ENCODE data around the gene POLR3GL.

The POLR3GL gene

DNA sequence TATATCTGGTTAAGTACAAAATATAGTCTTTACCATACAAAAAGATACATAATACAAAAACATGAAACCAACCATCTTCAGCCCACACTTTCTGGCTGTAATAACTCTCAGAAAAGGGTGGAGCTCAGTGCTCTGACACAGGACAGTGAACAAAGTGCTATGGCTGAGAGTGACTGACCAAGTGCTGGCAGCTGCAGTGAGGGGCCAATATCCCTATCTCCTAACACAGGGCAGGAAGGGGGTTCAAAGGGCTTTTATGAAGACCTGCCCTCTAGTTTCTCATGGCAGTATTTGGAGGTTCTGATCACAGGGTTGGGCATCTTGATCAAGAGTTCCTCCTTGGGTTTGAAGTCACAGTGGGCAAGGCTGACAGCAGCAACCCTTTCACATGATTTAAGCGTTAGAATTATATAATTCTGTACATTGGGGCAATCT is 28.0 kb downstream of the POLR3GL start:
- DNase-seq (ENCODE audit: low read depth) = no peak
- TF ChIP-seq POLR2A (IDR thresholded peaks at IDR 0.05; ENCODE audit: extremely low read depth, insufficient read length) (no peak), MYC (IDR thresholded peaks at IDR 0.05; ENCODE audit: low read depth, low read length) (no peak)
- TF ChIP-seq, protein P1, sequence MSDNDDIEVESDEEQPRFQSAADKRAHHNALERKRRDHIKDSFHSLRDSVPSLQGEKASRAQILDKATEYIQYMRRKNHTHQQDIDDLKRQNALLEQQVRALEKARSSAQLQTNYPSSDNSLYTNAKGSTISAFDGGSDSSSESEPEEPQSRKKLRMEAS (IDR thresholded peaks at IDR 0.05; ENCODE audit: low read depth, low read length) = no peak
- TF ChIP-seq, protein P2, sequence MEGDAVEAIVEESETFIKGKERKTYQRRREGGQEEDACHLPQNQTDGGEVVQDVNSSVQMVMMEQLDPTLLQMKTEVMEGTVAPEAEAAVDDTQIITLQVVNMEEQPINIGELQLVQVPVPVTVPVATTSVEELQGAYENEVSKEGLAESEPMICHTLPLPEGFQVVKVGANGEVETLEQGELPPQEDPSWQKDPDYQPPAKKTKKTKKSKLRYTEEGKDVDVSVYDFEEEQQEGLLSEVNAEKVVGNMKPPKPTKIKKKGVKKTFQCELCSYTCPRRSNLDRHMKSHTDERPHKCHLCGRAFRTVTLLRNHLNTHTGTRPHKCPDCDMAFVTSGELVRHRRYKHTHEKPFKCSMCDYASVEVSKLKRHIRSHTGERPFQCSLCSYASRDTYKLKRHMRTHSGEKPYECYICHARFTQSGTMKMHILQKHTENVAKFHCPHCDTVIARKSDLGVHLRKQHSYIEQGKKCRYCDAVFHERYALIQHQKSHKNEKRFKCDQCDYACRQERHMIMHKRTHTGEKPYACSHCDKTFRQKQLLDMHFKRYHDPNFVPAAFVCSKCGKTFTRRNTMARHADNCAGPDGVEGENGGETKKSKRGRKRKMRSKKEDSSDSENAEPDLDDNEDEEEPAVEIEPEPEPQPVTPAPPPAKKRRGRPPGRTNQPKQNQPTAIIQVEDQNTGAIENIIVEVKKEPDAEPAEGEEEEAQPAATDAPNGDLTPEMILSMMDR (IDR thresholded peaks at IDR 0.05; ENCODE audit: low read depth, low read length) = no peak
- peak overlapping the region; percentile 99 for H3K4me3 ChIP-seq (ENCODE audit: low read depth, low read length)

DNA sequence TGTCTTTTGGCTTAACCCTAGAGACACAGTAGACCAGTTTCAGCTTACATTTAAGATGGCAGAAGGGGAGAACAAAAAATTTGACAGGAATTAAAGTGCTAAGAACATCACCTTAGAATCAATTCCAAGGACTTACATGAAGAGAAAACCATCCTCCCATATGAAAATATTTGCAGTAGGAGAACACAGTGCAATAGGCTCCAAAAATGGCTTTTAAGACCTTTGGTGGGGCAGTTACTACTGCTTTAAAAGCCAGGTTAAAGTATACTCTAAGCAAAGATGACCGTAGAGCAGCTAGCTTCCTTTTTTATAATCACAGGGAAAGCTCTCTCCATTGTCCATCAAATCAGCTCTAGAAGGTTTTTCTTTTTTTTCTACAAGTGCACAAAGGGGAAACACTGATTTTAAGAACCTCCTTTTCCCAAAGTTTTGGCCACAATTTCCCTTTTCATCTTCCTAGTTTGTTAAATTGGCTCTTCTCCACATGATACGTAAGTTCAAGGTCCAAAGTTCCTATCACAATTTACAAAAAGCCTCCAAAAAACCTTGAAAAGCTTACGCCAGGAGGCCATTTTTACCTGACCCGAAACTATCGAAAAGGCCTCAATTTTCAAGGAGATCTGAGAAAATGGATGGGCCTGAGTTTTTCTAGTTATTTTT is 28.6 kb downstream of the POLR3GL start:
- TF ChIP-seq POLR2A (IDR thresholded peaks at IDR 0.05; ENCODE audit: extremely low read depth, insufficient read length) = no peak
- TF ChIP-seq, protein P2 (IDR thresholded peaks at IDR 0.05; ENCODE audit: low read depth, low read length) = no peak
- TF ChIP-seq, protein P1 (IDR thresholded peaks at IDR 0.05; ENCODE audit: low read depth, low read length) = no peak
- no peak for TF ChIP-seq MYC (IDR thresholded peaks at IDR 0.05; ENCODE audit: low read depth, low read length)
- peak overlapping the region; percentile 99 for H3K4me3 ChIP-seq (ENCODE audit: low read depth, low read length)
- DNase-seq (ENCODE audit: low read depth) = no peak

DNA sequence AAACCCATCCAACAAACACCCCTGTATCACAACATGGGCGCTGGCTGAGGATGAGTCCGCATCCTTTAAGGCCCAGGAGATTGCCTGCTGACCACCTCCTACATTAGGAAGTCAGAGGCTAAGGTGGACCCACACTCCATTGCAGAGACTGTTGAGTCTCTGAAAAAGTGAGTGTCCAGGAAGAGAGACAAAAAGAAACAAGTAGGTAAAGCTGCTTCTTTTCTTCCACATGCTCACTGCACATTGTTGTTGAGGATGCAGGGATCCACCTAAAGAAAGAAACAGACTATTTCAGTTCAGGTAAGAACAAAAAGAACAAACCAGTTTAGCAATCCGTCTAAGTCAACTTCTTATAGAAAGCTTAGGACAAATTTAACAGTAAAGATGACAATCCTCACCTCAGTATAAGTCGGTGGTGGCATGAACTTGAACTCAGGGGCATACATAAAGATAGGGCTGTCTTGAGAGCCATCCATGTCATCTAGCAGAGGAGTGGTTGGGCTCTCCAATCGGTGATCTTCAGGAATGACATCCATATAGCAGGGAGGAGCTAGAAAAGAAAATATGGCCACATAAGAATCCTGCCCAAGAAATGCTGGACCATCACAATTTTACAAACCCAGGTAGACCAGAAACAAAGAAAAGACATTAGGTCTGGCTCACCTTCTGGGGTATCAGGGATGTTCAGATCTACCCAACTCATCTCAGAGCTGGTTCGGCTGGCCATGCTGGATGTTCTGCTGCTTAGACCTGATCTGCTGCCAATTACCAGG is 29.3 kb downstream of the POLR3GL start:
- peak overlapping the region; percentile 99 for H3K4me3 ChIP-seq (ENCODE audit: low read depth, low read length)
- DNase-seq (ENCODE audit: low read depth) = no peak
- TF ChIP-seq, protein P1 (IDR thresholded peaks at IDR 0.05; ENCODE audit: low read depth, low read length) = no peak
- TF ChIP-seq POLR2A (IDR thresholded peaks at IDR 0.05; ENCODE audit: extremely low read depth, insufficient read length) = no peak
- TF ChIP-seq MYC (IDR thresholded peaks at IDR 0.05; ENCODE audit: low read depth, low read length) = no peak
- TF ChIP-seq, protein P2 (IDR thresholded peaks at IDR 0.05; ENCODE audit: low read depth, low read length) = no peak

DNA sequence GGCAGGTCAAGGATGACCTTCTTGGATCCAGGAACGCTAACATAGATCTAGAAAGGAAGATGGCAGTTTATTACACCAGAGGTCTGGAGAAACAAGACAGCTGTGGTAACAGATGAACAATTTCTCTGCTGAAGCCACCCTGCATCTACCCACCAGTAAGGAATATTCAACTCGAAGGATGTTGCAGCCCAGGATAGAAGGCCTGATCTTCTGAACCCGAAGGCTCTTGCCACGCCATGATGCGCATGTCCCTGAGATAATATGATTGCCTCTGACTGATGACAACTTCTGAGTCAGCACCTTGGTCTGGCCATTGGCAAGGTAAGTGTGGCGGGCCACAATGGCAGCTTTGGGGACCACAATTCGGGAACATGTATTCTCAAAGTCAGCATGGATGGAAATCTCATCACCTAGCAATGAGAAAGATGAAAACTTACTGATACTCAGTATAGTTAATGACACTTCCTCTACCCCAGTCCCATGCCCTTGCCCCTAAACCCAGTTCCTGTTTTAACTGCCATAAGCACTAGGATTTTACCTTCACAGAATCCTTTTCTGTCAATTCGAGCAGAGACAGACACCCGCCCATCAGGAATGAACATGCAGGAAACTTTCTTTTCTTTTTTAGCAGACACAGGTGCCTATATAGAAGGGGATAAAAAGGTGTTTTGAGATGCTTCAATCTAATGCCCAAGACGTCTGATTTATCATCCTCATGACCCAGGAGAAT is 30.1 kb downstream of the POLR3GL start:
- H3K4me3 ChIP-seq (ENCODE audit: low read depth, low read length) = peak overlapping the region; percentile 99

DNA sequence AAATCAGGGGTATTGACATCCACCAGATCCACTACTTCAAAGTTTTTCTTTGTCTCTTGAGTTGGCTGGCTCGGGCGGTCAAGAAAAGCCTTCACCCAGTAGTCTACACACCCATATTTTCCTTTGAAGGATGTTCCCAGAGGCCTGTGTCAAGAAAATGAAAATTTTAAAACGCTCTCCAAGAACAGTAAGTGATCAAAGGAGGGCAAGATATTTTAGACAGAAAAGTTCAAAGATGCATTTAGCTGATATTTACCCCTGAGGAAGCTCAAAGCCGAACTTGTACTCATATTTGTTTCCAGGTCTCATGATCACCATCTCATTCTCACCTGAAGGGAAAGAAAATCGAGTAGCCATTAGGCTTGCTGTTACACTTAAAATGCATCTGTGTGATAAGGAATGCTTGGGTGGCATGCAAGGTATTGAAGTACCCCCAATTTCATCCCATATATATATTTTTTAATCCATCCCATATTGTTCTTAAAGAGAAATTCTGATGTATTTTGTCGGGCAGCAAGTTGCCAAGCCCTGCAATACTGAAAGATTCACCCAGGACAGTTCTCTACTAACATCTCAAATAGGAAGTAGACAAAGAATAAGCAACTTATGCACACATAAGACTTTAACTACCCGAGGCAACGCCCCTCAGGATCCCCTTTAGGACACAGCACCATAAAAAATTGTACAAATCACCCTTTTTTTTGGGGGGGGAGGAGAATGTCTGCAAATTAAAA is 30.8 kb downstream of the POLR3GL start:
- peak overlapping the region; percentile 99 for H3K4me3 ChIP-seq (ENCODE audit: low read depth, low read length)
- TF ChIP-seq POLR2A (IDR thresholded peaks at IDR 0.05; ENCODE audit: extremely low read depth, insufficient read length) (no peak), MYC (IDR thresholded peaks at IDR 0.05; ENCODE audit: low read depth, low read length) (no peak)
- TF ChIP-seq, protein P2 (IDR thresholded peaks at IDR 0.05; ENCODE audit: low read depth, low read length) = no peak
- TF ChIP-seq, protein P1 (IDR thresholded peaks at IDR 0.05; ENCODE audit: low read depth, low read length) = no peak
- DNase-seq (ENCODE audit: low read depth) = peak; percentile 34

More for the DNA sequence above, 30.1 kb downstream of the POLR3GL start:
- peak; percentile 44 for DNase-seq (ENCODE audit: low read depth)
- TF ChIP-seq, protein P1 (IDR thresholded peaks at IDR 0.05; ENCODE audit: low read depth, low read length) = no peak
